Inflammatory macrophage (primary cell): ENCODE data around the gene KCNMA1.

ENCODE experiments used
- DNase-seq, 2 donors: peaks; one replicate each; pipeline ENCODE4 v3.0.0-alpha.2; 2020 to 2022

Gene KCNMA1

GRCh38 chr10:77319557-77319956, 318.1 kb downstream of the KCNMA1 start:
- DNase-seq: peak in 1 of 2 donors; percentile 56

- no peak for DNase-seq
These were observed 318.9 kb downstream of the KCNMA1 start for GRCh38 chr10:77318739-77319138.

GRCh38 chr10:77317221-77317620, 320.4 kb downstream of the KCNMA1 start:
- no peak for DNase-seq

GRCh38 chr10:77315496-77316129, 322.0 kb downstream of the KCNMA1 start:
- DNase-seq: no peak

GRCh38 chr10:77313066-77313750, 324.4 kb downstream of the KCNMA1 start:
- DNase-seq: no peak

GRCh38 chr10:77311186-77311585, 326.4 kb downstream of the KCNMA1 start:
- no peak for DNase-seq

- DNase-seq: no peak
These were observed 327.2 kb downstream of the KCNMA1 start for GRCh38 chr10:77310288-77310840.

- no peak for DNase-seq
These were observed 328.1 kb downstream of the KCNMA1 start for GRCh38 chr10:77309509-77309908.

GRCh38 chr10:77309092-77309491, 328.5 kb downstream of the KCNMA1 start:
- DNase-seq: no peak

GRCh38 chr10:77308084-77308732, 329.4 kb downstream of the KCNMA1 start:
- DNase-seq: no peak

GRCh38 chr10:77306666-77307065, 330.9 kb downstream of the KCNMA1 start:
- DNase-seq: no peak

GRCh38 chr10:77305650-77306632, 331.7 kb downstream of the KCNMA1 start:
- DNase-seq: no peak

- DNase-seq: no peak
These were observed 333.4 kb downstream of the KCNMA1 start for GRCh38 chr10:77304192-77304591.

- no peak for DNase-seq
These were observed 336.3 kb downstream of the KCNMA1 start for GRCh38 chr10:77301305-77301730.

GRCh38 chr10:77300682-77301302, 336.8 kb downstream of the KCNMA1 start:
- DNase-seq: no peak

GRCh38 chr10:77299320-77299719, 338.3 kb downstream of the KCNMA1 start:
- no peak for DNase-seq

- DNase-seq: no peak
These were observed 340.2 kb downstream of the KCNMA1 start for GRCh38 chr10:77297393-77297739.

- DNase-seq: no peak
These were observed 340.8 kb downstream of the KCNMA1 start for GRCh38 chr10:77296534-77297392.

- no peak for DNase-seq
These were observed 343.8 kb downstream of the KCNMA1 start for GRCh38 chr10:77293773-77294172.

GRCh38 chr10:77293347-77293746, 344.3 kb downstream of the KCNMA1 start:
- no peak for DNase-seq
